ENCODE measurements around the gene TMEM120A. TPM values are rescaled to one million over a fixed set of nuclear protein-coding genes. Genes with fewer than 3 reads are reported as not detected.
A peak's percentile ranks its signal among the peaks of the same experiment; 100 is the strongest.

The TMEM120A gene
- polyA plus RNA-seq, 3 donors = 65.5 to 79.9 (median 76.1) TPM

DNA sequence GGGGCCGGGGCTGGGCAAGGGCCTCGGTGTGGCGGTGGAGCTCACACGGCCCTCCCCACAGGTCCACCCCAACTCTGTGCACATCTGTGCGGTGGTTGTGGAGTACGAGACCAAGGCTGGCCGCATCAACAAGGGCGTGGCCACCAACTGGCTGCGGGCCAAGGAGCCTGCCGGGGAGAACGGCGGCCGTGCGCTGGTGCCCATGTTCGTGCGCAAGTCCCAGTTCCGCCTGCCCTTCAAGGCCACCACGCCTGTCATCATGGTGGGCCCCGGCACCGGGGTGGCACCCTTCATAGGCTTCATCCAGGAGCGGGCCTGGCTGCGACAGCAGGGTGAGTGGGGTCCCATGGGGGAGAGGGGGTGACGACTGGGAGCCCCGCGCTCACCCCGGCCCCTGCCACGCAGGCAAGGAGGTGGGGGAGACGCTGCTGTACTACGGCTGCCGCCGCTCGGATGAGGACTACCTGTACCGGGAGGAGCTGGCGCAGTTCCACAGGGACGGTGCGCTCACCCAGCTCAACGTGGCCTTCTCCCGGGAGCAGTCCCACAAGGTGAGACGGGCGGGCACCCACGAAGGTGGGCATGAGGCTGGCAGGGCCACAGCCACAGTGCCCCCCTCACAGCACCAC, 8.8 kb downstream of the TMEM120A start:
- Mint-ChIP-seq H3K36me3 (peaks cover 50 to 68% of the 10 kb centered on the region in 2 donors), H3K4me1 (peaks cover 5% of the 10 kb centered on the region), H3K9me3 (no peaks in the 10 kb centered on the region), H3K4me3 (no peak overlapping the region), H3K27ac (peak overlapping the region in 1 of 7 donors; percentile 25), H3K27me3 (ENCODE audit: low read depth in 3 of 3) (no peaks in the 10 kb centered on the region)
- no peak for DNase-seq
- Histone ChIP-seq H3K79me2 (ENCODE audit: insufficient read depth, low read length) (no peaks in the 10 kb centered on the region), H3K27me3 (ENCODE audit: control insufficient read depth in 2 of 2, insufficient read depth in 2 of 2, low read length in 2 of 2) (no peaks in the 10 kb centered on the region), H3K4me3 (replicated peaks in 1 of 3; ENCODE audit: low read depth in 2 of 3, low read length in 3 of 3) (no peak overlapping the region), H3K27ac (ENCODE audit: low read depth in 1 of 2, low read length in 2 of 2) (no peak overlapping the region), H4K20me1 (ENCODE audit: insufficient read depth, low read length) (peaks cover 43% of the 10 kb centered on the region), H3K36me3 (replicated peaks in 1 of 2; ENCODE audit: control insufficient read depth in 1 of 2, insufficient read depth in 2 of 2, low read length in 2 of 2) (peaks cover 71 to 77% of the 10 kb centered on the region in 2 donors), H2AFZ (ENCODE audit: insufficient read depth, low read depth, low read length, poor library complexity, severe bottlenecking) (no peak overlapping the region), H3K4me2 (replicated peaks; ENCODE audit: extremely low read depth, low read length, poor library complexity, severe bottlenecking) (no peak overlapping the region), H3K9ac (ENCODE audit: insufficient read depth, low read length, poor library complexity, severe bottlenecking) (no peak overlapping the region), H3K9me3 (replicated peaks in 1 of 2; ENCODE audit: control insufficient read depth in 1 of 2, insufficient read depth in 1 of 2, low read length in 2 of 2) (no peaks in the 10 kb centered on the region), H3K4me1 (ENCODE audit: control insufficient read depth in 1 of 2, insufficient read depth in 2 of 2, low read length in 2 of 2) (no peaks in the 10 kb centered on the region)
- TF ChIP-seq, protein P1, sequence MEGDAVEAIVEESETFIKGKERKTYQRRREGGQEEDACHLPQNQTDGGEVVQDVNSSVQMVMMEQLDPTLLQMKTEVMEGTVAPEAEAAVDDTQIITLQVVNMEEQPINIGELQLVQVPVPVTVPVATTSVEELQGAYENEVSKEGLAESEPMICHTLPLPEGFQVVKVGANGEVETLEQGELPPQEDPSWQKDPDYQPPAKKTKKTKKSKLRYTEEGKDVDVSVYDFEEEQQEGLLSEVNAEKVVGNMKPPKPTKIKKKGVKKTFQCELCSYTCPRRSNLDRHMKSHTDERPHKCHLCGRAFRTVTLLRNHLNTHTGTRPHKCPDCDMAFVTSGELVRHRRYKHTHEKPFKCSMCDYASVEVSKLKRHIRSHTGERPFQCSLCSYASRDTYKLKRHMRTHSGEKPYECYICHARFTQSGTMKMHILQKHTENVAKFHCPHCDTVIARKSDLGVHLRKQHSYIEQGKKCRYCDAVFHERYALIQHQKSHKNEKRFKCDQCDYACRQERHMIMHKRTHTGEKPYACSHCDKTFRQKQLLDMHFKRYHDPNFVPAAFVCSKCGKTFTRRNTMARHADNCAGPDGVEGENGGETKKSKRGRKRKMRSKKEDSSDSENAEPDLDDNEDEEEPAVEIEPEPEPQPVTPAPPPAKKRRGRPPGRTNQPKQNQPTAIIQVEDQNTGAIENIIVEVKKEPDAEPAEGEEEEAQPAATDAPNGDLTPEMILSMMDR (IDR thresholded peaks at IDR 0.05) = no peak
- intact Hi-C loops (cut with micrococcal nuclease) = no loop called here
- WGBS (ENCODE audit: insufficient coverage) = 92% methylated on average over 34 of the region's 41 CpGs

DNA sequence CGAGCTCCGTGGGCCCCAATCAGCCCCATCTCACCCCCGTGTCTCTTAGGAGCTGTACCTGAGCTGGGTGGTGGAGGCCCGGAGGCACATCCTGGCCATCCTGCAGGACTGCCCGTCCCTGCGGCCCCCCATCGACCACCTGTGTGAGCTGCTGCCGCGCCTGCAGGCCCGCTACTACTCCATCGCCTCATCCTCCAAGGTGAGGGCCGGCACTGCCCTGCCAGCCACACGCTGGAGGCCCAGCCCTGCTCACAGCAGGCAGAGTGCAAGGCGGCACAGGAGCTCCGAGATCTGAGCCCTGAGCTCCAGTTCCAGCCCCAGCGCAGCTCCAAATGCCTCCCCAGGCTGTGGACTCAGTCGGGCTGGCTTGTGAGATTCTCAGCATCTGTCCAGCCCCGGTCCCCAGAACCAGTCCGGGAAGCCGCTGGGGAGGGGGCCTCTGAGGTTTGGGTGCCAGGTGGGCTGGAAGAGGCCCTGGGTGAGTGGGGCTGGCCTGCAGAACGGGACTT, 9.3 kb downstream of the TMEM120A start:
- Mint-ChIP-seq H3K4me1 (peaks cover 5% of the 10 kb centered on the region), H3K27ac (peak overlapping the region in 1 of 7 donors; percentile 7), H3K4me3 (no peak overlapping the region), H3K9me3 (peaks cover 0 to 2% (median 0%) of the 10 kb centered on the region in 7 donors), H3K27me3 (ENCODE audit: low read depth in 3 of 3) (no peaks in the 10 kb centered on the region), H3K36me3 (peaks cover 49 to 73% of the 10 kb centered on the region in 2 donors)
- TF ChIP-seq, protein P1 (IDR thresholded peaks at IDR 0.05) = no peak
- no peak for DNase-seq
- Histone ChIP-seq H3K36me3 (replicated peaks in 1 of 2; ENCODE audit: control insufficient read depth in 1 of 2, insufficient read depth in 2 of 2, low read length in 2 of 2) (peaks cover 77 to 83% of the 10 kb centered on the region in 2 donors), H4K20me1 (ENCODE audit: insufficient read depth, low read length) (peaks cover 40% of the 10 kb centered on the region), H3K79me2 (ENCODE audit: insufficient read depth, low read length) (no peaks in the 10 kb centered on the region), H3K27ac (ENCODE audit: low read depth in 1 of 2, low read length in 2 of 2) (no peak overlapping the region), H3K9ac (ENCODE audit: insufficient read depth, low read length, poor library complexity, severe bottlenecking) (no peak overlapping the region), H3K27me3 (ENCODE audit: control insufficient read depth in 2 of 2, insufficient read depth in 2 of 2, low read length in 2 of 2) (no peaks in the 10 kb centered on the region), H3K4me3 (replicated peaks in 1 of 3; ENCODE audit: low read depth in 2 of 3, low read length in 3 of 3) (no peak overlapping the region), H3K4me2 (replicated peaks; ENCODE audit: extremely low read depth, low read length, poor library complexity, severe bottlenecking) (no peak overlapping the region), H3K4me1 (ENCODE audit: control insufficient read depth in 1 of 2, insufficient read depth in 2 of 2, low read length in 2 of 2) (no peaks in the 10 kb centered on the region), H2AFZ (ENCODE audit: insufficient read depth, low read depth, low read length, poor library complexity, severe bottlenecking) (no peak overlapping the region), H3K9me3 (replicated peaks in 1 of 2; ENCODE audit: control insufficient read depth in 1 of 2, insufficient read depth in 1 of 2, low read length in 2 of 2) (no peaks in the 10 kb centered on the region)
- intact Hi-C loops (cut with micrococcal nuclease) = no loop called here
- 92% methylated on average over 18 of the region's 21 CpGs for WGBS (ENCODE audit: insufficient coverage)

Data from CD14-positive monocyte (primary cell).